A673 (cell line): ENCODE data around the gene RABGAP1L. TPM values are rescaled to one million over a fixed set of nuclear protein-coding genes. Genes with fewer than 3 reads are reported as not detected.

ENCODE experiments used
- BruUV-seq: library from RNA; stranded (reverse); fragments of 400-500 nt; replicated peaks from 2 replicates; lab custom pipeline; 2021; lab: Mats Ljungman, UMichigan
- CTCF ChIA-PET: fragments of 300-600 bp; sonication (Branson Sonifier 250); formaldehyde crosslinking; loops from one replicate; lab custom pipeline; 2022; ENCODE audit warnings: antibody characterized with exemption; lab: Charles Lee
- POLR2A ChIA-PET: fragments of 300-600 bp; sonication (Branson Sonifier 250); formaldehyde crosslinking; loops from one replicate; lab custom pipeline; 2022; ENCODE audit warnings: antibody characterized with exemption; ENCODE audit not compliant: low non-redundant PET; lab: Charles Lee
- DNase-seq: peaks from one replicate; pipeline ENCODE4 v3.0.0-alpha.2; 2015; ENCODE audit warnings: low spot score
- H3K27ac ChIP-seq: fragments of 200-600 bp; sonication (generic); 2 replicates; pipeline ENCODE4 v1.5.1; 2016; ENCODE audit warnings: mixed run types, low read depth, mild to moderate bottlenecking, mixed read lengths, antibody characterized with exemption, low read length; ENCODE audit not compliant: poor library complexity, severe bottlenecking
- H3K27me3 ChIP-seq: fragments of 200-600 bp; sonication (generic); replicated peaks from 2 replicates; pipeline ENCODE4 v1.6.1; 2017; ENCODE audit warnings: mixed run types, low read depth, mild to moderate bottlenecking, mixed read lengths, antibody characterized with exemption, low read length; ENCODE audit not compliant: insufficient read depth, poor library complexity
- H3K36me3 ChIP-seq: fragments of 200-600 bp; sonication (generic); 2 replicates; pipeline ENCODE4 v1.6.1; 2016; ENCODE audit warnings: mixed run types, mild to moderate bottlenecking, mixed read lengths, antibody characterized with exemption, low read length; ENCODE audit not compliant: insufficient read depth, poor library complexity, severe bottlenecking
- H3K4me1 ChIP-seq: fragments of 200-600 bp; sonication (generic); 2 replicates; pipeline ENCODE4 v1.6.1; 2017; ENCODE audit warnings: mixed run types, mild to moderate bottlenecking, mixed read lengths, antibody characterized with exemption, low read length; ENCODE audit not compliant: insufficient read depth, poor library complexity, severe bottlenecking
- H3K4me3 ChIP-seq: fragments of 200-600 bp; sonication (generic); 2 replicates; pipeline ENCODE4 v1.5.1; 2016; ENCODE audit warnings: low read depth, mixed run types, mild to moderate bottlenecking, mixed read lengths, low read length; ENCODE audit not compliant: poor library complexity, severe bottlenecking
- H3K9me3 ChIP-seq: fragments of 200-600 bp; sonication (generic); 2 replicates; pipeline ENCODE4 v1.6.1; 2016; ENCODE audit warnings: mixed run types, low read depth, mild to moderate bottlenecking, mixed read lengths, antibody characterized with exemption, low read length; ENCODE audit not compliant: poor library complexity, severe bottlenecking
- CTCF ChIP-seq: fragments of 300-800, 200-600 bp; sonication (generic); conservative IDR thresholded peaks from 2 replicates; pipeline ENCODE4 v1.5.1; 2017; ENCODE audit warnings: low read depth, mild to moderate bottlenecking, antibody characterized with exemption, low read length, moderate library complexity, mixed read lengths
- EZH2 ChIP-seq: fragments of 200-600 bp; sonication (generic); IDR thresholded peaks from 2 replicates; pipeline ENCODE4 v1.6.1; 2017; ENCODE audit warnings: borderline replicate concordance, low read depth, mild to moderate bottlenecking, mixed read lengths, antibody characterized with exemption, low read length; ENCODE audit not compliant: poor library complexity, severe bottlenecking
- intact Hi-C: fragments of 100-400 bp; cut with micrococcal nuclease; formaldehyde crosslinking; loops from one replicate; pipeline ENCODE4 v1.10.0; 2022; ENCODE audit not compliant: unreplicated experiment
- total RNA-seq: library from RNA; stranded (reverse); gene quantifications from 2 replicates; pipeline ENCODE4 v1.2.3, GENCODE V29; 2021

Gene RABGAP1L
- total RNA-seq, 1 experiment from 2014 or later, result 19.3 TPM

GRCh38 chr1:174995916-174996315 lies 836.6 kb downstream of the RABGAP1L start:
- no TSS peak for BruUV-seq
- ChIA-PET POLR2A (no interaction called here), CTCF (interaction anchor here (0.7 kb wide), 1 partner anchor 34 kb away, joined by 3 read pairs; no protein-coding TSS in a partner anchor)

GRCh38 chr1:174996476-174996875 lies 837.2 kb downstream of the RABGAP1L start:
- no peak overlapping the region for H3K27ac ChIP-seq

More at GRCh38 chr1:174995916-174996315, 836.6 kb downstream of the RABGAP1L start:
- TF ChIP-seq CTCF (no peak), EZH2 (no peak)
- Histone ChIP-seq H3K4me3 (no peak overlapping the region), H3K27me3 (no peaks in the 10 kb centered on the region), H3K27ac (no peak overlapping the region), H3K36me3 (no peaks in the 10 kb centered on the region), H3K9me3 (no peaks in the 10 kb centered on the region), H3K4me1 (peaks cover 5% of the 10 kb centered on the region)
- DNase-seq, result no peak
- intact Hi-C loops, result loop anchor here (5.0 kb wide), 1 partner anchor 734 kb away; no protein-coding TSS in a partner anchor

GRCh38 chr1:174997041-174997440 lies 837.7 kb downstream of the RABGAP1L start:
- Histone ChIP-seq H3K4me3 (no peak overlapping the region), H3K4me1 (peaks cover 5% of the 10 kb centered on the region), H3K27ac (no peak overlapping the region), H3K36me3 (no peaks in the 10 kb centered on the region), H3K27me3 (no peaks in the 10 kb centered on the region), H3K9me3 (no peaks in the 10 kb centered on the region)
- DNase-seq, result no peak
- no TSS peak for BruUV-seq
- TF ChIP-seq CTCF, result no peak
- TF ChIP-seq EZH2, result no peak
- ChIA-PET POLR2A (no interaction called here), CTCF (no interaction called here)
- intact Hi-C loops, result loop anchor here (5.0 kb wide), 1 partner anchor 735 kb away; no protein-coding TSS in a partner anchor

More at GRCh38 chr1:174996476-174996875, 837.2 kb downstream of the RABGAP1L start:
- TF ChIP-seq CTCF (no peak), EZH2 (no peak)
- DNase-seq, result no peak
- H3K9me3 ChIP-seq, result no peaks in the 10 kb centered on the region
- H3K4me1 ChIP-seq, result peaks cover 5% of the 10 kb centered on the region
- ChIA-PET POLR2A (no interaction called here), CTCF (no interaction called here)
- no peaks in the 10 kb centered on the region for H3K36me3 ChIP-seq
- H3K27me3 ChIP-seq, result no peaks in the 10 kb centered on the region
- intact Hi-C loops, result loop anchor here (5.0 kb wide), 1 partner anchor 734 kb away; no protein-coding TSS in a partner anchor
- no peak overlapping the region for H3K4me3 ChIP-seq
- no TSS peak for BruUV-seq
